Activated CD4-positive, alpha-beta T cell treated with anti-CD3 and anti-CD28 coated beads, Interleukin-10, Interleukin-2, amounts not matched to agents 100 ng/mL and 50 ng/mL, durations not matched to agents 16 hours and 8 hours (primary cell): ENCODE measurements around the gene GAPT.

Experiments
- DNase-seq: peaks from one replicate; pipeline ENCODE4 v3.0.0-alpha.2; 2020

The GAPT gene

GRCh38 chr5:58462154-58462553 is 29.1 kb upstream of the GAPT start:
- DNase-seq, result no peak

- peak; percentile 45 for DNase-seq
Observed at GRCh38 chr5:58462623-58463230, 28.5 kb upstream of the GAPT start.

GRCh38 chr5:58466939-58467338 is 24.3 kb upstream of the GAPT start:
- DNase-seq, result peak; percentile 52

- no peak for DNase-seq
Observed at GRCh38 chr5:58469896-58470295, 21.3 kb upstream of the GAPT start.

- DNase-seq, result no peak
Observed at GRCh38 chr5:58475404-58475803, 15.8 kb upstream of the GAPT start.

- no peak for DNase-seq
Observed at GRCh38 chr5:58477760-58478376, 13.4 kb upstream of the GAPT start.

- DNase-seq, result no peak
Observed at GRCh38 chr5:58481066-58481676, 10.1 kb upstream of the GAPT start.

- DNase-seq, result no peak
Observed at GRCh38 chr5:58481828-58482227, 9.4 kb upstream of the GAPT start.

GRCh38 chr5:58482536-58482935 is 8.7 kb upstream of the GAPT start:
- no peak for DNase-seq

- DNase-seq, result no peak
Observed at GRCh38 chr5:58484505-58484904, 6.7 kb upstream of the GAPT start.

- no peak for DNase-seq
Observed at GRCh38 chr5:58486290-58486689, 4.9 kb upstream of the GAPT start.

GRCh38 chr5:58490402-58491050 is 709 bp upstream of the GAPT start:
- DNase-seq, result no peak

GRCh38 chr5:58493141-58493540 is 1.9 kb downstream of the GAPT start:
- no peak for DNase-seq

- DNase-seq, result no peak
Observed at GRCh38 chr5:58496488-58496887, 5.3 kb downstream of the GAPT start.

- DNase-seq, result no peak
Observed at GRCh38 chr5:58497386-58497785, 6.2 kb downstream of the GAPT start.

GRCh38 chr5:58497921-58498320 is 6.7 kb downstream of the GAPT start:
- DNase-seq, result no peak

- DNase-seq, result no peak
Observed at GRCh38 chr5:58498340-58498942, 7.2 kb downstream of the GAPT start.

- DNase-seq, result no peak
Observed at GRCh38 chr5:58499231-58499630, 8.0 kb downstream of the GAPT start.

- DNase-seq, result no peak
Observed at GRCh38 chr5:58499941-58500340, 8.7 kb downstream of the GAPT start.

GRCh38 chr5:58501778-58502417 is 10.7 kb downstream of the GAPT start:
- no peak for DNase-seq

GRCh38 chr5:58503390-58504046 is 12.3 kb downstream of the GAPT start:
- DNase-seq, result no peak

GRCh38 chr5:58504766-58505165 is 13.5 kb downstream of the GAPT start:
- DNase-seq, result no peak

- no peak for DNase-seq
Observed at GRCh38 chr5:58505502-58505901, 14.3 kb downstream of the GAPT start.
